Measurements from ENCODE around the gene BLOC1S6.

The BLOC1S6 gene

GRCh38 chr15:45548753-45549520, 38.2 kb upstream of the BLOC1S6 start:
- no peak overlapping the region for H3K4me3 ChIP-seq (ENCODE audit: control insufficient read depth, low read depth, low read length)
- peak; percentile 50 for DNase-seq (ENCODE audit: low read depth)
- no peak for TF ChIP-seq CTCF (conservative IDR thresholded peaks at IDR 0.05; ENCODE audit: control insufficient read depth, insufficient read depth, low read depth, low read length)

GRCh38 chr15:45549541-45550220, 37.5 kb upstream of the BLOC1S6 start:
- peak; percentile 76 for DNase-seq (ENCODE audit: low read depth)
- H3K4me3 ChIP-seq (ENCODE audit: control insufficient read depth, low read depth, low read length), result no peak overlapping the region
- TF ChIP-seq CTCF (conservative IDR thresholded peaks at IDR 0.05; ENCODE audit: control insufficient read depth, insufficient read depth, low read depth, low read length), result no peak

GRCh38 chr15:45550436-45550835, 36.7 kb upstream of the BLOC1S6 start:
- peak; percentile 47 for DNase-seq (ENCODE audit: low read depth)
- no peak overlapping the region for H3K4me3 ChIP-seq (ENCODE audit: control insufficient read depth, low read depth, low read length)
- TF ChIP-seq CTCF (conservative IDR thresholded peaks at IDR 0.05; ENCODE audit: control insufficient read depth, insufficient read depth, low read depth, low read length), result no peak

GRCh38 chr15:45551676-45552075, 35.5 kb upstream of the BLOC1S6 start:
- peak; percentile 53 for DNase-seq (ENCODE audit: low read depth)
- no peak for TF ChIP-seq CTCF (conservative IDR thresholded peaks at IDR 0.05; ENCODE audit: control insufficient read depth, insufficient read depth, low read depth, low read length)
- H3K4me3 ChIP-seq (ENCODE audit: control insufficient read depth, low read depth, low read length), result no peak overlapping the region

- H3K4me3 ChIP-seq (ENCODE audit: control insufficient read depth, low read depth, low read length), result no peak overlapping the region
- DNase-seq (ENCODE audit: low read depth), result no peak
- no peak for TF ChIP-seq CTCF (conservative IDR thresholded peaks at IDR 0.05; ENCODE audit: control insufficient read depth, insufficient read depth, low read depth, low read length)
Observed at GRCh38 chr15:45555934-45556608, 31.1 kb upstream of the BLOC1S6 start.

- no peak for TF ChIP-seq CTCF (conservative IDR thresholded peaks at IDR 0.05; ENCODE audit: control insufficient read depth, insufficient read depth, low read depth, low read length)
- no peak for DNase-seq (ENCODE audit: low read depth)
- H3K4me3 ChIP-seq (ENCODE audit: control insufficient read depth, low read depth, low read length), result no peak overlapping the region
Observed at GRCh38 chr15:45572617-45573016, 14.6 kb upstream of the BLOC1S6 start.
